KMS-11 (cell line): Measurements from ENCODE around the gene ERC2.

Source experiments
- H2AFZ ChIP-seq: fragments of 200-600 bp; sonication (generic); 2 replicates; pipeline ENCODE4 v1.6.1; 2016; ENCODE audit warnings: antibody characterized with exemption, mixed run types, low read depth
- H3K27ac ChIP-seq: fragments of 200-600 bp; sonication (generic); 2 replicates; pipeline ENCODE4 v1.6.1; 2016; ENCODE audit warnings: mild to moderate bottlenecking, mixed run types
- H3K27me3 ChIP-seq: fragments of 200-600 bp; sonication (generic); 2 replicates; pipeline ENCODE4 v1.6.1; 2017; ENCODE audit warnings: mild to moderate bottlenecking, low read depth, mixed run types, moderate library complexity; ENCODE audit not compliant: insufficient read depth
- H3K36me3 ChIP-seq: fragments of 200-600 bp; sonication (generic); 2 replicates; pipeline ENCODE4 v1.6.1; 2017; ENCODE audit warnings: mild to moderate bottlenecking, mixed run types; ENCODE audit not compliant: insufficient read depth
- H3K4me1 ChIP-seq: fragments of 200-600 bp; sonication (generic); 2 replicates; pipeline ENCODE4 v1.6.1; 2016; ENCODE audit warnings: mild to moderate bottlenecking, low read depth, mixed run types; ENCODE audit not compliant: poor library complexity, severe bottlenecking
- H3K4me2 ChIP-seq: fragments of 200-600 bp; sonication (generic); 2 replicates; pipeline ENCODE4 v1.7.0; 2016; ENCODE audit warnings: mild to moderate bottlenecking, mixed run types
- H3K4me3 ChIP-seq: fragments of 200-600 bp; sonication (generic); IDR thresholded peaks from 2 replicates; pipeline ENCODE4 v1.6.1; 2017; ENCODE audit warnings: low read depth, low read length, mixed read lengths; ENCODE audit not compliant: insufficient read depth
- H3K79me2 ChIP-seq: fragments of 200-600 bp; sonication (generic); 2 replicates; pipeline ENCODE4 v1.6.1; 2016; ENCODE audit warnings: low read depth, mixed run types; ENCODE audit not compliant: insufficient read depth
- H3K9ac ChIP-seq: fragments of 200-600 bp; sonication (generic); 2 replicates; pipeline ENCODE4 v1.6.1; 2016; ENCODE audit warnings: mild to moderate bottlenecking, mixed run types
- H4K20me1 ChIP-seq: fragments of 200-600 bp; sonication (generic); 2 replicates; pipeline ENCODE4 v1.6.1; 2016; ENCODE audit warnings: mild to moderate bottlenecking, mixed run types; ENCODE audit not compliant: insufficient read depth
- TF ChIP-seq, protein P1 (sequence below): fragments of 200-600 bp; sonication (generic); conservative IDR thresholded peaks from 2 replicates; pipeline ENCODE4 v1.6.1; 2017; ENCODE audit warnings: low read depth, mild to moderate bottlenecking, antibody characterized with exemption, low read length, moderate library complexity, mixed read lengths

Gene ERC2

DNA sequence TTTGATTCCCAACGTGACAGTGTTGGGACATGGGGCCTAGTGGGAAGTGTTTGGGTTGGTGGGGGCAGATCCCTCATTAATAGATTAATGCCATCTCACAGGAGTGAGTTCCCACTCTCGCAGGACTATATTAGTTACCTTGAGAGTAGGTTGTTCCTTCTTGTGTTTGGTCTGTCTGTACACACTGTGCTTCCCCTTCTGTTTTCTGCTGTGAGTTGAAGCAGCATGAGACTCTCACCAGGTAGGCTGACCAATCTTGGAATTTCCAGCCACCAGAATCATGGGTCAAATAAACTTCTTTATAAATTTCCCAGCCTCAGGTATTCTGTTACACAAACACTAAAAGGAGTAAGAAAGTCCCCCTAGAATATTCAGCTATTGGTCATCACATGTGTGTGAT lies 145.4 kb downstream of the ERC2 start:
- Histone ChIP-seq H3K27ac (no peak overlapping the region), H3K79me2 (no peaks in the 10 kb centered on the region), H3K9ac (no peak overlapping the region), H4K20me1 (no peaks in the 10 kb centered on the region), H2AFZ (no peak overlapping the region), H3K4me1 (no peaks in the 10 kb centered on the region), H3K27me3 (no peaks in the 10 kb centered on the region), H3K36me3 (no peaks in the 10 kb centered on the region), H3K4me3 (no peak overlapping the region), H3K4me2 (no peak overlapping the region)
- TF ChIP-seq, protein P1, sequence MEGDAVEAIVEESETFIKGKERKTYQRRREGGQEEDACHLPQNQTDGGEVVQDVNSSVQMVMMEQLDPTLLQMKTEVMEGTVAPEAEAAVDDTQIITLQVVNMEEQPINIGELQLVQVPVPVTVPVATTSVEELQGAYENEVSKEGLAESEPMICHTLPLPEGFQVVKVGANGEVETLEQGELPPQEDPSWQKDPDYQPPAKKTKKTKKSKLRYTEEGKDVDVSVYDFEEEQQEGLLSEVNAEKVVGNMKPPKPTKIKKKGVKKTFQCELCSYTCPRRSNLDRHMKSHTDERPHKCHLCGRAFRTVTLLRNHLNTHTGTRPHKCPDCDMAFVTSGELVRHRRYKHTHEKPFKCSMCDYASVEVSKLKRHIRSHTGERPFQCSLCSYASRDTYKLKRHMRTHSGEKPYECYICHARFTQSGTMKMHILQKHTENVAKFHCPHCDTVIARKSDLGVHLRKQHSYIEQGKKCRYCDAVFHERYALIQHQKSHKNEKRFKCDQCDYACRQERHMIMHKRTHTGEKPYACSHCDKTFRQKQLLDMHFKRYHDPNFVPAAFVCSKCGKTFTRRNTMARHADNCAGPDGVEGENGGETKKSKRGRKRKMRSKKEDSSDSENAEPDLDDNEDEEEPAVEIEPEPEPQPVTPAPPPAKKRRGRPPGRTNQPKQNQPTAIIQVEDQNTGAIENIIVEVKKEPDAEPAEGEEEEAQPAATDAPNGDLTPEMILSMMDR = no peak

DNA sequence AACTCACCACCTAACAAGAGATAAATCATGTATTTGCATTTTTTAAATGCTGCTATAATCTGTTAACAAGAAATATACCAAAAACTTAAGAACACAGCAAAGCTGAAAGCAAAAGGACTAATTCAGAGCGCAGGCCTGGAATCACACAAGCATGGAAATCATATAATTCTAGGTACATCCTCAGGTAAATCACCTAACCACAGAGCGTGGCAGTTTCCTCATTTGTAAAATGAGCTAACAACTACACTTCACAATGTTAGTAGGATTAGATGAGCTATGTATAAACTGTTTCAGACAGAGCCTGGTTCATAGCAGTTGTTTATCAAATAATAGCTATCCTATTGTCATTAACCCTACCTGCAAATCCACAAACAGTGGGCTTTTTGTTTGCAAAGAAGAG lies 146.4 kb downstream of the ERC2 start:
- H3K4me2 ChIP-seq = no peak overlapping the region

DNA sequence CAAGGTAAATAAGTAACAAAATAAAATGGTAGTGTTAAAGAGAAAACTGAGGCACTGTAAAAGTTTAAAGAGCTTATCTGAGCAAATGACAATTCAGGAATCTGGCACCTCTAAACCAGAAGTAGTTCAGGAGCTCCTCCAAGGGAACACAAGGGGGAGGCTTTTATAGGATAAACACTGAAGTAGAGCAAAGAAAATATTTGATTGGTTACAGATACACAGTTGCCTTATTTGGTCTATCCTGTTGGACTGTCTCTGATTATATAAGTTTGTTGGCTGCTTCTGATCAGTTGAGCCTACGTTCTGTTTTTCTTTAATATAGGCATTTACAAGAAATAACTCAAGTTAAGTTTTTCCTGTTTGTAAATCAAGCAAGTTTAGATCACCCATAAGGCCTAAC lies 146.9 kb downstream of the ERC2 start:
- no peaks in the 10 kb centered on the region for H3K36me3 ChIP-seq
- no peak overlapping the region for H3K4me3 ChIP-seq
- TF ChIP-seq, protein P1 = no peak
- no peak overlapping the region for H3K27ac ChIP-seq
- no peak overlapping the region for H3K4me2 ChIP-seq
- no peaks in the 10 kb centered on the region for H3K27me3 ChIP-seq
- H2AFZ ChIP-seq = no peak overlapping the region
- no peak overlapping the region for H3K9ac ChIP-seq
- no peaks in the 10 kb centered on the region for H3K79me2 ChIP-seq
- no peaks in the 10 kb centered on the region for H4K20me1 ChIP-seq
- H3K4me1 ChIP-seq = no peaks in the 10 kb centered on the region

More for the DNA sequence above, 146.4 kb downstream of the ERC2 start:
- no peaks in the 10 kb centered on the region for H3K79me2 ChIP-seq
- no peak overlapping the region for H3K4me3 ChIP-seq
- TF ChIP-seq, protein P1 = no peak
- no peak overlapping the region for H3K27ac ChIP-seq
- no peak overlapping the region for H3K9ac ChIP-seq
- no peaks in the 10 kb centered on the region for H3K36me3 ChIP-seq
- H3K27me3 ChIP-seq = no peaks in the 10 kb centered on the region
- no peaks in the 10 kb centered on the region for H3K4me1 ChIP-seq
- no peaks in the 10 kb centered on the region for H4K20me1 ChIP-seq
- H2AFZ ChIP-seq = no peak overlapping the region

DNA sequence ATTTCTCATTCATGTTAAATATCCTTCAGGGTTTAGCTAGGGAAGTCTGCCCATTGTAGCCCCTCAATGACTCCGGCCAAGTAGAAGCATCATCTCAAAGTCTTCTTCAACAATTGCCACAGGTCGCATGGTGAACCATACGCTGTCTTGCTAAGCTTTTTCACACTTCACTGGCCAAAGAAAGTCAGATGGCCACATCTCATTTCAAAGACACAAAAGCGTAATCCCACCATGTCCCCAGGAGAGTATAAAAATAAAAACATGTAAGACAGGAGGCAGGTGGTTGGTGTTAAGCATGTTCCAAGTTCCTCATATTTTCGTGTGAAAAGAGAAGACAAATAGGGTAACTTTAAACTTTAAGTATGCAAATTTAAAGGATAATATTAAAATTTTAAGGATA lies 147.4 kb downstream of the ERC2 start:
- TF ChIP-seq, protein P1 = no peak
- H3K27ac ChIP-seq = no peak overlapping the region
- no peak overlapping the region for H2AFZ ChIP-seq
- H3K4me1 ChIP-seq = no peaks in the 10 kb centered on the region
- H4K20me1 ChIP-seq = no peaks in the 10 kb centered on the region
- H3K4me2 ChIP-seq = no peak overlapping the region
- H3K4me3 ChIP-seq = no peak overlapping the region
- no peak overlapping the region for H3K9ac ChIP-seq
- H3K27me3 ChIP-seq = no peaks in the 10 kb centered on the region
- no peaks in the 10 kb centered on the region for H3K79me2 ChIP-seq
- no peaks in the 10 kb centered on the region for H3K36me3 ChIP-seq
